ENCODE results near the gene ROBO2. TPM values are rescaled to one million over a fixed set of nuclear protein-coding genes. Genes with fewer than 3 reads are reported as not detected.

The ROBO2 gene
- polyA plus RNA-seq, 1 donor from 2014 or later = 55.5 TPM

DNA sequence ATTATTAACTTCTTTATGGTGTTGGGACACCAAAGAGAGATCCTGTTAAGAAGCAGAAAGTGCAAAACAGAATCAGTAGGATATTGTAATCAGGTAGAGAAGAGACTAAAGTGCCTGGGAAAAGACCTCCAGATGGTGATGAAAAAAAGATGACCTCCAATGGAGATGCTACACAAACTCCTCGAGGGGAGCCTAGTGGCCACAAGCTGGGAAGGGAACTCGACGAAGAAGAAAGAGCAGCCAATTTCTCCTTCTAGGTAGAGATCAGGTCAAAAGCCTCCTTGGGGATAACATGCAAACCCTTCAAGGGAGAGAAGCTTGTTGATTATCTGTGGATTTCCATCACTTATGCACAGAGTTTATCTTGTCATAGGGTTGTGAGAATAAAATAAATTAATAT lies 647.6 kb downstream of the ROBO2 start:
- Histone ChIP-seq H3K9me3 (ENCODE audit: low read length) (no peaks in the 10 kb centered on the region), H3K9me2 (ENCODE audit: insufficient read depth, low read length) (no peaks in the 10 kb centered on the region), H3K27me3 (ENCODE audit: insufficient read depth, low read depth, low read length) (no peaks in the 10 kb centered on the region), H3K79me2 (replicated peaks; ENCODE audit: insufficient read depth, low read length) (no peaks in the 10 kb centered on the region), H3K9ac (ENCODE audit: low read length) (peak overlapping the region; percentile 51), H3K36me3 (ENCODE audit: insufficient read depth, low read length) (no peaks in the 10 kb centered on the region), H3K4me2 (ENCODE audit: low read length) (peak overlapping the region; percentile 7), H3F3A (ENCODE audit: insufficient read depth, low read length, poor library complexity, severe bottlenecking) (peaks cover 5% of the 10 kb centered on the region), H4K20me1 (ENCODE audit: insufficient read depth) (no peaks in the 10 kb centered on the region), H3K4me3 (ENCODE audit: low read length) (no peak overlapping the region), H3K27ac (ENCODE audit: low read length) (peak overlapping the region; percentile 92), H2AFZ (ENCODE audit: low read depth, low read length) (no peak overlapping the region)
- TF ChIP-seq, protein P1, sequence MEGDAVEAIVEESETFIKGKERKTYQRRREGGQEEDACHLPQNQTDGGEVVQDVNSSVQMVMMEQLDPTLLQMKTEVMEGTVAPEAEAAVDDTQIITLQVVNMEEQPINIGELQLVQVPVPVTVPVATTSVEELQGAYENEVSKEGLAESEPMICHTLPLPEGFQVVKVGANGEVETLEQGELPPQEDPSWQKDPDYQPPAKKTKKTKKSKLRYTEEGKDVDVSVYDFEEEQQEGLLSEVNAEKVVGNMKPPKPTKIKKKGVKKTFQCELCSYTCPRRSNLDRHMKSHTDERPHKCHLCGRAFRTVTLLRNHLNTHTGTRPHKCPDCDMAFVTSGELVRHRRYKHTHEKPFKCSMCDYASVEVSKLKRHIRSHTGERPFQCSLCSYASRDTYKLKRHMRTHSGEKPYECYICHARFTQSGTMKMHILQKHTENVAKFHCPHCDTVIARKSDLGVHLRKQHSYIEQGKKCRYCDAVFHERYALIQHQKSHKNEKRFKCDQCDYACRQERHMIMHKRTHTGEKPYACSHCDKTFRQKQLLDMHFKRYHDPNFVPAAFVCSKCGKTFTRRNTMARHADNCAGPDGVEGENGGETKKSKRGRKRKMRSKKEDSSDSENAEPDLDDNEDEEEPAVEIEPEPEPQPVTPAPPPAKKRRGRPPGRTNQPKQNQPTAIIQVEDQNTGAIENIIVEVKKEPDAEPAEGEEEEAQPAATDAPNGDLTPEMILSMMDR (IDR thresholded peaks at IDR 0.05; ENCODE audit: poor library complexity, severe bottlenecking) = no peak
- TF ChIP-seq MXI1 (conservative IDR thresholded peaks at IDR 0.05; ENCODE audit: poor library complexity, severe bottlenecking) (no peak), RAD21 (conservative IDR thresholded peaks at IDR 0.05) (no peak), SMC3 (conservative IDR thresholded peaks at IDR 0.05; ENCODE audit: poor library complexity) (no peak)

DNA sequence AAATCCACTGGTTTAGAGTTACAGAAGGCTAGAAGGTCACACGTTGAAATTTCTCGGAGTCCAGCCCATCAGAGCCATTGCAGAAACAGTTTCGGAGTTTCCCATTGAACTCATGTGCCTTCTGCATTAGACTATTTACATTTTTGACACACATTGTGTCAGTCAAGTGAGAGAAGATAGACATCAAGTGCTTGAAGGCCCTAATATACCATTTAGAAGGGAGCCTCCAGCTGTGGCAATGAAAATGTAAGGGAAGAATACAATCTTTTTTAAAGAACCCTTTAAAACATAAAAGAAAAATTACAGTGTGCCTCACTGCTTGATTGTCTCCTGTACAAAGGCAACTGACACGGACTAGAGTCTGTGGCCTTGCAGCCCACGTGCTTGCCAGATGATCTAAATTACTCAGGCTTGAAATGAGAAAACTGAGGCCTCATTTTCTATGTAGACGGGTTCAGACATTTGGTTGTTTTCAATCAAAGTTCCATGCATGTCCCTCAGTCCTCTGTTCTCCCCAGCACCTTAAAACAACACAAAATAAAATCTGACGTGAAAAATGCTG lies 650.5 kb downstream of the ROBO2 start:
- H3K4me2 ChIP-seq (ENCODE audit: low read length) = no peak overlapping the region
- H3K27me3 ChIP-seq (ENCODE audit: insufficient read depth, low read depth, low read length) = no peaks in the 10 kb centered on the region
- H3K79me2 ChIP-seq (replicated peaks; ENCODE audit: insufficient read depth, low read length) = no peaks in the 10 kb centered on the region
- H3K9me3 ChIP-seq (ENCODE audit: low read length) = no peaks in the 10 kb centered on the region
- H3K9me2 ChIP-seq (ENCODE audit: insufficient read depth, low read length) = no peaks in the 10 kb centered on the region
- no peaks in the 10 kb centered on the region for H4K20me1 ChIP-seq (ENCODE audit: insufficient read depth)
- no peak overlapping the region for H3K9ac ChIP-seq (ENCODE audit: low read length)
- H3F3A ChIP-seq (ENCODE audit: insufficient read depth, low read length, poor library complexity, severe bottlenecking) = peaks cover 2% of the 10 kb centered on the region
- H3K36me3 ChIP-seq (ENCODE audit: insufficient read depth, low read length) = no peaks in the 10 kb centered on the region
- H3K27ac ChIP-seq (ENCODE audit: low read length) = peak overlapping the region; percentile 68
- no peak for TF ChIP-seq EZH2 (IDR thresholded peaks at IDR 0.05; ENCODE audit: borderline replicate concordance, insufficient read depth, low read length, poor library complexity, severe bottlenecking)
- peak; percentile 23 for TF ChIP-seq SMC3 (conservative IDR thresholded peaks at IDR 0.05; ENCODE audit: poor library complexity)
- peak; percentile 27 for TF ChIP-seq MXI1 (conservative IDR thresholded peaks at IDR 0.05; ENCODE audit: poor library complexity, severe bottlenecking)
- peak; percentile 94 for TF ChIP-seq POLR2AphosphoS5 (IDR thresholded peaks at IDR 0.05)
- TF ChIP-seq TAF1 (IDR thresholded peaks at IDR 0.05; ENCODE audit: low read depth) = no peak
- TF ChIP-seq EP300 (conservative IDR thresholded peaks at IDR 0.05; ENCODE audit: poor library complexity, severe bottlenecking) = peak; percentile 96
- peak; percentile 40 for TF ChIP-seq RAD21 (conservative IDR thresholded peaks at IDR 0.05)
- TF ChIP-seq, protein P2, sequence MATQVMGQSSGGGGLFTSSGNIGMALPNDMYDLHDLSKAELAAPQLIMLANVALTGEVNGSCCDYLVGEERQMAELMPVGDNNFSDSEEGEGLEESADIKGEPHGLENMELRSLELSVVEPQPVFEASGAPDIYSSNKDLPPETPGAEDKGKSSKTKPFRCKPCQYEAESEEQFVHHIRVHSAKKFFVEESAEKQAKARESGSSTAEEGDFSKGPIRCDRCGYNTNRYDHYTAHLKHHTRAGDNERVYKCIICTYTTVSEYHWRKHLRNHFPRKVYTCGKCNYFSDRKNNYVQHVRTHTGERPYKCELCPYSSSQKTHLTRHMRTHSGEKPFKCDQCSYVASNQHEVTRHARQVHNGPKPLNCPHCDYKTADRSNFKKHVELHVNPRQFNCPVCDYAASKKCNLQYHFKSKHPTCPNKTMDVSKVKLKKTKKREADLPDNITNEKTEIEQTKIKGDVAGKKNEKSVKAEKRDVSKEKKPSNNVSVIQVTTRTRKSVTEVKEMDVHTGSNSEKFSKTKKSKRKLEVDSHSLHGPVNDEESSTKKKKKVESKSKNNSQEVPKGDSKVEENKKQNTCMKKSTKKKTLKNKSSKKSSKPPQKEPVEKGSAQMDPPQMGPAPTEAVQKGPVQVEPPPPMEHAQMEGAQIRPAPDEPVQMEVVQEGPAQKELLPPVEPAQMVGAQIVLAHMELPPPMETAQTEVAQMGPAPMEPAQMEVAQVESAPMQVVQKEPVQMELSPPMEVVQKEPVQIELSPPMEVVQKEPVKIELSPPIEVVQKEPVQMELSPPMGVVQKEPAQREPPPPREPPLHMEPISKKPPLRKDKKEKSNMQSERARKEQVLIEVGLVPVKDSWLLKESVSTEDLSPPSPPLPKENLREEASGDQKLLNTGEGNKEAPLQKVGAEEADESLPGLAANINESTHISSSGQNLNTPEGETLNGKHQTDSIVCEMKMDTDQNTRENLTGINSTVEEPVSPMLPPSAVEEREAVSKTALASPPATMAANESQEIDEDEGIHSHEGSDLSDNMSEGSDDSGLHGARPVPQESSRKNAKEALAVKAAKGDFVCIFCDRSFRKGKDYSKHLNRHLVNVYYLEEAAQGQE (IDR thresholded peaks at IDR 0.05; ENCODE audit: borderline replicate concordance) = peak; percentile 76
- no peak overlapping the region for H3K4me3 ChIP-seq (ENCODE audit: low read length)
- no peak overlapping the region for H2AFZ ChIP-seq (ENCODE audit: low read depth, low read length)
